Pulmonary artery endothelial cell (primary cell): Measurements from ENCODE around the gene MGMT. TPM values are rescaled to one million over a fixed set of nuclear protein-coding genes. Genes with fewer than 3 reads are reported as not detected.

ENCODE experiments used
- DNase-seq: peaks from one replicate; pipeline ENCODE4 v3.0.0-alpha.2; 2011; ENCODE audit warnings: low read depth, low spot score
- total RNA-seq: library from RNA; depleted of rRNA; stranded (reverse); fragments of >200 nt; gene quantifications from 2 replicates; pipeline ENCODE4 v1.2.3, GENCODE V29; 2014

MGMT gene
- total RNA-seq, 1 donor from 2014 or later, result 4.6 TPM

DNA sequence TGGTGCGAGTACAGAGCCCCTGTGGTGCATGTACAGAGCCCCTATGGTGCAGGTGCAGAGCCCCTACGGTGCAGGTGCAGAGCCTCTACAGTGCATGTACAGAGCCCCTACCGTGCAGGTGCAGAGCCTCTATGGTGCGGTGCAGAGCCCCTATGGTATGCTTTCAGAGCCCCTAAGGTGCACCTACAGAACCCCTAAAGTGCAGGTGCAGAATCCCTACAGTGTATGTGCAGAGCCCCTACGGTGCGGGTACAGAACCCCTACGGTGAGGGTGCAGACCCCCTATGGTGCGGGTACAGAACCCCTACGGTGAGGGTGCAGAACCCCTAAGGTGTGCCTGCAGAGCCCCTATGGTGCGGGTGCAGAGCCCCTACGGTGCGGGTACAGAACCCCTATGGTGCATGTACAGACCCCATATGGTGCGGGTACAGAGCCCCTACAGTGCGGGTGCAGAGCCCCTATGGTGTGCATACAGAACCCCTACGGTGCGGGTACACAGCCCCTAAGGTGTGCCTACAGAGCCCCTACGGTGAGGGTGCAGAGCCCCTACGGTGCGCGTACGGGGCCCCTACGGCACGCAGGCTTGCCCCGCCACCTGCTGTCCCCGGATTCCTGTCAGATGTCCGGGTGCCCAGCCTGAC is 53.5 kb downstream of the MGMT start:
- no peak for DNase-seq

- DNase-seq, result no peak
Measured at GRCh38 chr10:129521161-129522025, 54.4 kb downstream of the MGMT start.

DNA sequence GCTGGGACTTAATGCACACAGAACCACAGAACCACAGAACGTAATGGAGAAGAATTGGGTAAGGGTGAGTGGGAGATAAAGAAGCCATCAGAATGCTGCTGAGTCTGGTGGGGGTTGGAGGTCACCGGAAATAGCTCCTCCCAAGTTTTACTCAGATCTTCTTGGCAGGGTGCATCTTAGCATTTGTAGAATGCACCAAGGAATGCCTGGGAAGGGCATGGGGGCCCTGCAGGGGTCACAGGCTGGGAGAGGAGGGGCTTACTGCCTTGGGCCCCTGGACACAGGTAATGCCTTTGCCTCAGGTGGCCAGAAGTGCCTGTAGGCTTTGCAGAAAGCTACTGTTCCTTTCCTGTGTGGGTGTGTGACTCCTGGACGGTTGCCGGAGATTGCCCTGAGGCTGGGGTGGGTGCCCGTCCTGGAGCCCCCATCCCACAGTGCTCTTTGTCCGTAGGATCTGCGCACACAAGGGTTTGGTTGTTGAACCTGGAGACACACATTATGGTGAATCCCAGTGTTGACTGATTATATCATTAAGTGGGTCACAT is 55.1 kb downstream of the MGMT start:
- DNase-seq, result no peak

DNA sequence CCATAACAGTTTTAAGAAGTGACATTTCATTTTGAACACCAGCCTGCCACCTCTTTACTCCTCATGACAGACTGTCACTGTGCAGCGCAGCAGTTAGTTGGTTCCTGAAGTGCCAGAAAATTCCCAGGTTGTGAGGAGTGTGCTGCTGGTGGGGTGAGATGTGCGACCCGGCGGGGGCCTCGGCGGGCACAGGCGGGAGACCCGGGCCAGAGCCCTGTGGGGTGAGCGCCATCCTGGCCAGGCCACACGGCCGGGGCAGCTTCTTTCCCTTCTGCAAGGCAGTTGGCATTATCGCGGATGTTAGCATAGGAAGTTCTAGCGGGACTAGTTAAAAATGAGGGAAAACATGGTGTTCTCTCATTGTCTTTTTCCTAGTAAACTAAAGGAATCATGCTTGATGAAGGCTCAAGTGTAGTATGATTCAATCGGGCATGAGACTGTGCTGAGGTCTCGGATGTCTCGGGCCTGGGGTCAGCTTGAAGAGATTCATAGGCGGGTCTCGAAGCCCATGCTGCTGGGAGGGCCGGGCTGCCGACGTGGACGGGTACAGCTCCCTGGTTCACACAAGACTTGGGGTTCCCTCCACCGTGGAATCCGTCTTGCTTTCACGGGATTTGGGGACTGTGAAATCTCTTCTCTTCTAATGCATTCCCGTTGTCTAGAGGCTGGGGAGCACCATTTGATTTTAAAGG is 56.1 kb downstream of the MGMT start:
- DNase-seq, result no peak

- DNase-seq, result no peak
Measured at GRCh38 chr10:129523723-129524316, 56.8 kb downstream of the MGMT start.

DNA sequence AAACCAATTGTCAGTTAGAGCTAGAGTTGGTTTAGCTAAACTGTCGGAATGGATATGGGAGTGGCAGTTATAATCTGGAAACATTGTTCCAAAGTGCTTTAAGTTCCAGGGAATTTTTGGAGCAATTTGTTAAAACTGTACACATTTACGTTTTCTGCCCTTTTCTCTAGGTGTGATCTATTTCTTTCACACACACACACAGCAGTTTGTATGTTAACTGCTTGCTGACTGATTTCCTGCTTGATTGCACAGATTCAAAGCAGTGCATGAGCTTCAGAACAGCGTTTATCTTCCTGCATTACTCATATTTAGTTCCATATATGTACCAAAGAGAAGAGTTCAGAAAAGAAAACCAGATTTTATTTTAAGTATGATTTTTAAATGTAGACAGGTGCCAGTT is 57.9 kb downstream of the MGMT start:
- no peak for DNase-seq

DNA sequence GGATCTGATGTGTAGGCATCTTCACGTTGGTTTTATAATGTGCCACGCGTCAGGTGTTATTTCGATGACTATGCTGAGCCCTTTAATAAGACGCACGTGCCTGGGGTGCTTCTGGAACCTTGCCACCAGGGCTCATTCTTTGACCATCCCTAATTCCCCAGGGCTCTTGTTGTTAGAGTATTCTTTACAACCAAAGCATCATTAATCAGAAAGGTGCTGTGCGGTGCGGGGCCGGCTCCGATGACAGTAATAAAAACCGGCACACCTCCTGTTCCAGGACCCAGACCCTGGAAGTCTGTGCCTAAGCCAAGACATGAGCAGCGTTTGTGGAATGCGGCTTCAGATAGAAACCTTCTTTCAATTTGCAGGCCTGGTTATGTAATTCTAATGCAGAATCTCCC is 58.4 kb downstream of the MGMT start:
- DNase-seq, result no peak

DNA sequence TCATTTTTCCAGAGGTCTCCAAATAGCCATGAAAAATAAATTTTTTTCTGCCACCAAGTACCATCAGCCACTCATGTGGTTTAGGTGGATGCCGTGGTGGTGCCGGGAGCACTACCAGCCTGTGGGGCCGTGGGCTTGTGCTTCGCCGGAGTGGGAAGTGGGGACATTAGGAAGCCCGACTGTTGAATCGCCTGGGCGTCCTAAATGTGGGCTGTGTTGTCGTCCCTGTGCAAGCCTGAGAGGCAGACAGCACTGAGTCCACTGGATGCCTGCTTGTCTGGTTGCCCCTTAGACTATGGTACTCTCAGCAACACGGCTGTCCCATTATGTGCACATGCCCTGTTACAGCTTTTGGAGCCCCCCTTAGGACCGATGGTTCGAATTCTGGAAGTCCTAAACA is 59.9 kb downstream of the MGMT start:
- no peak for DNase-seq

- no peak for DNase-seq
Measured at GRCh38 chr10:129528376-129528978, 61.4 kb downstream of the MGMT start.

GRCh38 chr10:129530581-129530980 is 63.5 kb downstream of the MGMT start:
- DNase-seq, result no peak

GRCh38 chr10:129531195-129531968 is 64.3 kb downstream of the MGMT start:
- DNase-seq, result no peak

DNA sequence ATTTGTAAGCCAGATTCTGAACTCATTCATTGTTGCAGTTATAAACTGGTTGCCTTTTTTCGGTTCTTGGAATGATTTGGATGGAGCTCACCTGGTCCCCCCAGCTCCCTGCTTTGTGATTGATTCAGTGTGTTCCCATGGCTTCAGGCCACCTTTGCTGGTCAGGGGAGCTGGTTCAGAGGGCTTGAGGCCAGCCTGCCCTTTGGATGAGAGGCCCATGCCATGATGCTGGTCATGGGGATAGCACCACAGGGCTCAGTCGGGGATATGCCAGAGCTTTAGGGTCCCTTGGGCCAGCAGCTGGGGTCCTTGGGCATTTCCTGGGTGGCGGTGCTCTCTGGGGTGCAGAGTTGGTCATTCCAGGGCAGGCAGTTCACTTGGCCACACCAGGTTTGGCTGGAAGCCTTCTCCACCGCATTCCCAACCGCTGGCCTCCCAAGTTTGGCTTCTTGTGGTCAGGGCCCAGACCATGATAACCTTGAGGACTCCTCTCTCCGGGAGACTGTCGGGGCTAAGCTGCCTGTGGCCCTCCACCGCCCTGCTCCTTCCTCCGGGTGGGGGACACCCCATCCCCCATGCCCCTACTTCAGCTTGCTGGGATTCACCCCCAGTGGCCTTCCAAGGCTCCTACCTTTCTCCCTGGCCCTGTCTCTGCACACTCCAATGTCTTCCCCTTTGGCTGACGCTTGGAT is 65.1 kb downstream of the MGMT start:
- no peak for DNase-seq

DNA sequence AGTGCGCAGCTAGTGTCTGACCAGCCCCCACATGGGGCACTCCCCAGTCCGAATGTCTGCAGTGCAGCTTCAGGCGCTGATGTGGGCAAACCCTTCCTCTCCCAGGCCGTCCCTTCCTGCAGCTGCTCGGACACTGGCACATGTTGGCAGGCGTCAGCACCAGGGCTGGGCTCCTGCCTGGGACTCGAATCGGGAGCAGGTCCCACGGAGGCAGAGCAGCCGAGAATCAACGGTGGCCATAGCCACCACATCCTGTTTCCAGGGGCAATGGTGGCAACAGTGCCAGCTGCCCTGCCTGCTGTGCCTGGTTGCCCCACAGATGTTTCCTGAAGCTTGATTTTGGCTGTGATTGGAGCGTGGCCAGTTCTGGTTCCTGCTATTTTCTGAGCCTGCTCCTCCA is 65.8 kb downstream of the MGMT start:
- DNase-seq, result no peak

DNA sequence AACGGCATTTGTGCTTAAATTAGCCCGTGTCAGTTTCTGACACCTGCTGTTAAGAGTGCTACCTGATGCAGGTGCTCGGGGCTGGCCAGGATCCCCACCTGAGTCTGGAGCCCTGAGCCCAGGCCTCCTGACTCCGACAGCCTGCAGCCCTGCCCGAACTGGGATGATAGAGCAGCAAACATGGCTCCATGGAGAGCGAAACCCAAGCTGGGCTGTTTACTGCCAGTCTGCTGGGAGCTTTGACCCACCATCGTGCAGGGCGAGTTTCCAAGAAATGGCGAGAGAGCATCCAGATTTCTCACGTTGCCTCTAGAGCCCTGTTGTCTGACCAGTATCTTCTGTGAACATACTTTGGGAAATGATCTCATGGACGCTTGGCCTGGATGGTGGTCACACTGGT is 66.2 kb downstream of the MGMT start:
- no peak for DNase-seq

- DNase-seq, result no peak
Measured at GRCh38 chr10:129534826-129535225, 67.8 kb downstream of the MGMT start.

GRCh38 chr10:129536336-129536735 is 69.3 kb downstream of the MGMT start:
- DNase-seq, result no peak

DNA sequence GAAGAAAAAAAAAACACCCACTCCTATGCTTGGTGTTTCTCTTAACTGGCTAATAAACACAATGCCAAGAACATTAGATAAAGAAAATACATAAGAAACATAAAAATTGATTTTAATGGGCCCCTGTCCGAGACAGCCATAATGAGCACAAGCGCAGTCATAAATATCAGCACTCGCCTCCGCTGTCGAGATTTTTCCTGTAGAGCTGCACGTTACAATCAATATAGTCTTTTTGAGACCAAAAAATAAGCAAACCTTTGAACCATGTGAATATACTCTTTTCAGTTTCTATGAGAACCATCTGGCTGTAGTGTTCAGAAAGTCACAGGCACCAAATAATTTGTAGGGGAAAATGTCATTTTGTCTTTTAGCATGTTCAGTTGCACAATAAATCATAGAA is 70.1 kb downstream of the MGMT start:
- no peak for DNase-seq

- no peak for DNase-seq
Measured at GRCh38 chr10:129538236-129538635, 71.2 kb downstream of the MGMT start.

- DNase-seq, result no peak
Measured at GRCh38 chr10:129541200-129541599, 74.2 kb downstream of the MGMT start.
